AG04449 (cell line): ENCODE measurements around the gene ZNF525.
"Not testable (repeated sequence)": the region's sequence is repeated elsewhere in the genome, so short reads cannot be mapped to it uniquely, and the experiment has no call there.

Source experiments
- CTCF ChIA-PET: fragments of 350-600 bp; formaldehyde crosslinking; extraction: SDS; loops from one replicate; lab custom pipeline; 2021; ENCODE audit warnings: antibody characterized with exemption; lab: Yijun Ruan, JAX
- POLR2A ChIA-PET: fragments of 400-600, 350-600 bp; formaldehyde crosslinking; extraction: SDS; loops from one replicate; lab custom pipeline; 2020; ENCODE audit warnings: antibody characterized with exemption, inconsistent platforms; lab: Yijun Ruan, JAX
- DNase-seq: peaks from one replicate; pipeline ENCODE4 v3.0.0-alpha.2; 2010; ENCODE audit warnings: low read depth, low spot score
- H3K4me3 ChIP-seq: 2 replicates; pipeline ENCODE4 v1.5.1; 2011; ENCODE audit warnings: low read depth, mild to moderate bottlenecking, control low read depth, low read length
- CTCF ChIP-seq: IDR thresholded peaks from one replicate; pipeline ENCODE4 v1.5.1; 2011; ENCODE audit warnings: mild to moderate bottlenecking, moderate library complexity, low read length, control low read depth, inconsistent platforms; ENCODE audit not compliant: insufficient read depth; ENCODE audit errors: missing control alignments

Gene ZNF525

GRCh38 chr19:53365134-53365898 is at the start of gene ZNF525:
Gene ZNF525, plus strand, starts transcription at chr19:53365705. Its CDS starts 6,577 bp downstream, at chr19:53372282.
- no peak for TF ChIP-seq CTCF
- no peak for DNase-seq
- CTCF ChIA-PET: interaction anchor here (0.6 kb wide), 1 partner anchor 304 kb away, joined by 3 read pairs; no protein-coding TSS in a partner anchor
- H3K4me3 ChIP-seq: peak within 1 kb of the TSS; percentile 73
- POLR2A ChIA-PET: no interaction called here

GRCh38 chr19:53328967-53329366 is 36.5 kb upstream of the ZNF525 start:
- ChIA-PET CTCF (no interaction called here), POLR2A (no interaction called here)

GRCh38 chr19:53332484-53332883 is 33.0 kb upstream of the ZNF525 start:
- no peak for DNase-seq
- ChIA-PET POLR2A (no interaction called here), CTCF (interaction anchor here (1.3 kb wide), 1 partner anchor 10 kb away, joined by 3 read pairs; no protein-coding TSS in a partner anchor)
- peak overlapping the region; percentile 20 for H3K4me3 ChIP-seq
- no peak for TF ChIP-seq CTCF

More at GRCh38 chr19:53328967-53329366, 36.5 kb upstream of the ZNF525 start:
- H3K4me3 ChIP-seq: no peak overlapping the region
- no peak for TF ChIP-seq CTCF
- DNase-seq: no peak

- H3K4me3 ChIP-seq: peak overlapping the region; percentile 83
- no peak for DNase-seq
- CTCF ChIA-PET: no interaction called here
- POLR2A ChIA-PET: no interaction called here
- TF ChIP-seq CTCF: no peak
These were observed 32.4 kb upstream of the ZNF525 start for GRCh38 chr19:53333066-53333462.

- POLR2A ChIA-PET: no interaction called here
- CTCF ChIA-PET: no interaction called here
These were observed 31.7 kb upstream of the ZNF525 start, which contains the start of gene ZNF845 for GRCh38 chr19:53333463-53334449. Gene ZNF845, plus strand, starts transcription at chr19:53333749. Its CDS starts 7,559 bp downstream, at chr19:53341308.

GRCh38 chr19:53344403-53344802 is 21.1 kb upstream of the ZNF525 start:
- CTCF ChIA-PET, H3K4me3 ChIP-seq, POLR2A ChIA-PET, DNase-seq: not testable (repeated sequence)

More at GRCh38 chr19:53333463-53334449, 31.7 kb upstream of the ZNF525 start, which contains the start of gene ZNF845:
- H3K4me3 ChIP-seq: peak within 1 kb of the TSS; percentile 83
- TF ChIP-seq CTCF: no peak
- DNase-seq: peak; percentile 45
